ENCODE results near the gene RGS6. TPM values are rescaled to one million over a fixed set of nuclear protein-coding genes. Genes with fewer than 3 reads are reported as not detected.

RGS6 gene
- total RNA-seq, 1 donor from 2014 or later: 4.9 TPM

DNA sequence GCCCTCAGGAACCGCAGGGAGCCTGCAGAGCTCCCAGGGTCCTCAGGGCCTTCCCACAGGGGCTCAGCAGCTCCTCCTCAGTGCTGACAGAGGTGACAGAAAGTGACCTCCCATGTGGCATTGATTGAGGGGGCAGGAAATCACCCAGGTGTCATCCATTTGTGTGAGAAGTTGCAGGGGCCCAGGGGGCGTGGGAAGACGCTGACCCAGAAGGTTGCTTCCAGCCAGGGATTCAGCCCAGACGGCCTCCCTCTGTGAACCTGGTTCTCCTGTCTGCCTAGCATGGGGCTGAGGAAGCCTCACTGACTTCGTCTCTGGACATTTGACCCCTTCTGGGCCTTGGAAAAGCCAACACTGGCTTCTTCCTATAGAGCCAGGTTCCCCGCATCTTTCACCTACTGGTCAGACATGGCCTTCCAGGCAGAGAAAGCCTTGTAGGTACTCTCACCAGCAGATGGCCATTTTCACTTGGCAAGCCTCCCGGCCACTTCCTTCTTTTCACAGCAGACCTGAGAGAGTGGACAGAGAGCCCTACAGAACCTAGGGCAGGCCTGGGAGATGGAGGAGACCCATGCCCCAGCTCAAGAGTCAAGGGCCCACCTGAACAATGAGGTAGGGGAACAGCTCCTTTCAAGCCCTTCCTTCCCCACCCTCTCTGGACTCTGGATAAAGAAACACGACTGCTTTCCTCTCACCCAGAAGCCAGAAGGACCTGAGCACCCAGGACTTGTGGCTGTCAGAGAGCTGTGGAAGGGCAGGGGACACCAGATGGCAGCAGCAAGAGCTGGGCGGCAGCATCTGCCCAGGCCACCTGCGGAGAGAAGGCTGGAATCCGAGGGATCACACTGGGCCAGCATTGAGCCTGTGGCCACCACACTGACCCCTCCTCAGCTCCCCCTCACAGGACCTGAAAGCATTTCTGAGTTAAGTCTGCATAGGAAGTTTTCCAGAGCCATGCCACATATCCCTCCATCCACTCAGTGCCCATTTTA lies 583.8 kb downstream of the RGS6 start:
- no peak for FAIRE-seq
- no peak for DNase-seq (ENCODE audit: low spot score in 2 of 2)

DNA sequence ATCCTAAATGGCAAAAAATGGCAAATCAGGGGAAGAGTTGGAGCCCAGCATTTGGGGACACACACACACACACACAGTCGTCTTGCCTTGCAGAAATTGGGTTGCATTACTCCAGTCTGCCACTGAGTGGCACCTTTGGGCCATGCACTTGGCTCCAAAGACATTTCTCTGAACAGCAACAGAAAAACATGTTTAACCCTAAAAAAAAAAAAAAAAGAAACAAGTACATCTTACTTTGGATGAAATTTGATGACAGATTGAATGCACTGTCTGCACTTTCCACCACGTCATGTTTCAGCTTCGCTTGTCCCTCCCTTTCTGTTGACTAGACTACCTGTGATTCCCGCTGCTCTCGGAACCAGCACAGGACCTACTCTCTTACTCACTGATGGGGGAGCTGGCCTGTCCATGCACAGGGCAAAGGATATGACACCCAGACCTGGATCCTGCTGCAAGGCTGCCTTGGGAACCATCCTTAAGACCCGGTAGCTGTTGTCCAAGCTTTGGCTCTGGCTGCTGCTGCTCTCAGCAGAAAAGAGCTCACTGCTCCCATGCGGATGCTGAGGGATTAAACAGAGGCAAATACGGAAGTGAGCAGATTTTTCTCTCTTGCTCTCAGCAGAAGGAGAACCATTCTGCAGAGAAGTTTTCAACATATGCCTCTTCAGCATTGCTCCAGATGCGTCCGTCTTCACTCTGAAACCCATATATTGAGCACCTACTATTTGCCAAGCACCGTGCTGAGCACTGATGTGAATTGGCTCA lies 584.9 kb downstream of the RGS6 start:
- FAIRE-seq (no peak), DNase-seq (ENCODE audit: low spot score in 2 of 2) (peak; percentile 6 to 34)

DNA sequence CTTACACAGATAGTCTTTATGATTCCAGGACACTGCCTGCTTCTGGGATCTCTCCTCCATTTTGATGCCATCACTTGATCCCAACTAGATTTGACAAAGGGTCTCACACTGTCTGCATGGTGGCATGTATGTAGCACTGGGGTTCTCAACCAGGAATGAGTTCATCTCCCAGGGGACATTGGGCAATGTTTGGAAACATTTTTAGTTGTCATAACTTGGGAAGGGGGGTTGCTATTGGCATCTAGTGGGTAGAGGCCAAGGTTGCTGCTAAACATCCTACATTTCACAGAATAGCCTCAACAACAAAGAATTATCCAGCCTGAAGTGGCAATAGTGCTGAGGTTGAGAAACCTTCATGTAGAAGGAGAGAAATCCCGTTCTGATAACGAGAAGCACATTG lies 585.5 kb downstream of the RGS6 start:
- DNase-seq (ENCODE audit: low spot score in 2 of 2) (no peak), FAIRE-seq (no peak)

DNA sequence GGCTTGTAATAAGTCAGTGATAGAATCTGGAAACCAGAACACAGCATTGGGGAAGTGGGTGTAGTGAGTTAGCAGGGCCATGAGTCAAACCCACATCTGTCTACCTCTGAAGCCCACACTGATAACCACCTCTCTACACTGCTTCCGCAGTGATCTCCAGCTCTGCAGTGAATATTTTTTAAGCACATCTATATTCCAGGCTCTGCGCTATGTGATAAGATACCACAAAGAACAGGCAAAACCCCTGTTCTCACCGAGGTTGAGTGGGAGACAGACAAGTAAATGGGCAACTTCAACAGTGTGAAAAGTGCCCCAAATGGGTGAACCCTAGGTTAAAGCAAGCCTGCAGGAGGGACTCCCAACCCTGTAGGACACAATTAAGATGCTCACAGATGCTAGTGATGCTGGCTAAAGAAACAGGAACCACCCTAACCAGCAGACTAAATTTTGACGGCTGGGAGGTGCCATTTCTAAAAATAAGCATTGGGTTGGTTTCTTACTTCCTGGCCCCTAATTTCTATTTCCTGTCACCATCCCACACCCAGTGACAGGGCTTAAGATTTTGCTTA lies 586.7 kb downstream of the RGS6 start:
- DNase-seq (ENCODE audit: low spot score in 2 of 2): no peak
- FAIRE-seq: no peak

DNA sequence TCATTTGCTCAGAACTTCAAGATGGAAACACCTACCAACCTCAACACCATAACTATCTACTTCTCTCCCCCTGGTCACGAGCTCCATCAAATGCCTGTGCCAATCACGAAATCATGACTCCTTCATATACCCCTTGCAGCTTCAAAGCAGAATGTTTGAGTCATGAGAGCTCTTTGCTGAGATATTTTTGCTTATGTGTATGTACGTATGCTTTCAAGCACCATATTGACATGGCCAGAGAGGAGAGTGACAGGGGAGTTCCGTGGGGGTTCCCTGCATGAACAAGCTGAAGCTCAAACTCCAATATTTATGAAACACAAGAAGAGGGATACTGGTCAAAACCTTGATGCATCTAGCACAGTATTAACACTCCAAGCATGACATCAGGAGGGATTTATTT lies 587.3 kb downstream of the RGS6 start:
- no peak for DNase-seq (ENCODE audit: low spot score in 2 of 2)
- FAIRE-seq: no peak

DNA sequence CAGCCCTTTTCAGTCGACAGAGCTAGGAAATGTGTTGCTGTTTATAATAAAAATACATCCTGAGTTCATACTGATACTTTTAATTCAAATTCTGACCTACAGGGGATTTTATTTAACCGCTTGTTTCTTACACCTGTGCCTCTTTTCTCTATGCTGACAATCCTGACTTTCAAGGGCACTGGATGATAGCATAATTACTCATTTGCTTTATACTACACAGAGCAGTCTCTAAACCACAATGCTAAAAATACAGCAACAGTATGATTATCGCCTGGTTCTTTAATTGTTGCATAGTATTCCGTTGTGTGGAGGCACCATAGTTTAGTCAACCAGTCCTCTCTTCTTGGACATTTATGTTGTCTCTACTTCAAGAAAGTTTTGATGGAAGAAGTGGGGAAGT lies 588.8 kb downstream of the RGS6 start:
- FAIRE-seq: no peak
- DNase-seq (ENCODE audit: low spot score in 2 of 2): no peak

DNA sequence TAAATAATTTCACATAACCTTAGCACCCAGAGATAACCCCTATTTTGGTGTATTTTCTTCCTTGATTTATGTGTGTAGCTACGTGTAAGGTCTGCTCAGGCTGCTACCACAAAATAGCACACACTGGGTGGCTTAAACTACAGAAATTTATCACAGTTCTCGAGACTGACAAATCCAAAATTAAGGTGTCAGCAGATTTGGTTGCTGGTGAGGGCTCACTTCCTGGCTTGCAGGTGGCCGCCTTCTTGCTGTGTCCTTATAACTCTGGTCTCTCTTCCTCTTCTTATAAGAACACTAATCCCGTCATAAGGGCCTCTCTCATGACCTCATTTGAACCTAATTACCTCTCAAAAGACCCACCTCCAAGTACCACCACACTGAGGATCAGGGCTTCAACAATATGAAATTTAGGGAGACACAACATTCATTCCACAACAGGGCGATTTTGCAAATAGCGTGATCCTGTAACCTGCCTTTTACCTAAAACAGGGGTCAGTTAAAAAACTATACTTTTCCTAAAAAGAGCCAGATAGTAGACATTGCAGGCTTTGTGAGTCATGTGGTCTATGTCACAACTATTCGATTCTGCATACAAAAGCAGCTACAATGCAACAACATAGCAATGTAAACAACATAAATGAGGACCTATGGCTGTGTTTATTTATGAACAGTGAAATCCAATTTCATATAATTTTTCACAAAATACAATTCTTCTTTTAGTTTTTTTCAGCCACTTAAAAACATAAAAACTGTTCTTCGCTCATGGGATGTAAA lies 589.9 kb downstream of the RGS6 start:
- FAIRE-seq (no peak), DNase-seq (ENCODE audit: low spot score in 2 of 2) (no peak)

DNA sequence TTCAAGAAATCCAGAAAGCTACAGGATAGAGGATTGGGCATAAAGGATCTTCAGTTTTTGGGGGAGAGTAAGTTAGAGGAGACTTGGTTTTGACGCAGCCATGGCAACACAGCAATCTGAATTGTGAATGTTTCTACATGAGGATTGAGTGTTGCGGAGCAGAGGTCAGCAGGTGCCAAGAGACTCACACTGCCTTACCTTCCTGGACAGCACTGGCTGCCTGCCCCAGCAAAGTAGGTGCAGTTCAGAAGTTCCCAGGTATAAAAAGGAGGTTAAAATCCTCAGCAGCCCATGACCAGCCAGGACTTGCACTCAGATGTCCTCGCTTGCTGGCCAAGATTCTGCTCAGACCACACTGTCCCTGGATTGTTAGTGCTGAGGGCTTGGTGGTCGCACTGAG lies 590.6 kb downstream of the RGS6 start:
- no peak for DNase-seq (ENCODE audit: low spot score in 2 of 2)
- no peak for FAIRE-seq

DNA sequence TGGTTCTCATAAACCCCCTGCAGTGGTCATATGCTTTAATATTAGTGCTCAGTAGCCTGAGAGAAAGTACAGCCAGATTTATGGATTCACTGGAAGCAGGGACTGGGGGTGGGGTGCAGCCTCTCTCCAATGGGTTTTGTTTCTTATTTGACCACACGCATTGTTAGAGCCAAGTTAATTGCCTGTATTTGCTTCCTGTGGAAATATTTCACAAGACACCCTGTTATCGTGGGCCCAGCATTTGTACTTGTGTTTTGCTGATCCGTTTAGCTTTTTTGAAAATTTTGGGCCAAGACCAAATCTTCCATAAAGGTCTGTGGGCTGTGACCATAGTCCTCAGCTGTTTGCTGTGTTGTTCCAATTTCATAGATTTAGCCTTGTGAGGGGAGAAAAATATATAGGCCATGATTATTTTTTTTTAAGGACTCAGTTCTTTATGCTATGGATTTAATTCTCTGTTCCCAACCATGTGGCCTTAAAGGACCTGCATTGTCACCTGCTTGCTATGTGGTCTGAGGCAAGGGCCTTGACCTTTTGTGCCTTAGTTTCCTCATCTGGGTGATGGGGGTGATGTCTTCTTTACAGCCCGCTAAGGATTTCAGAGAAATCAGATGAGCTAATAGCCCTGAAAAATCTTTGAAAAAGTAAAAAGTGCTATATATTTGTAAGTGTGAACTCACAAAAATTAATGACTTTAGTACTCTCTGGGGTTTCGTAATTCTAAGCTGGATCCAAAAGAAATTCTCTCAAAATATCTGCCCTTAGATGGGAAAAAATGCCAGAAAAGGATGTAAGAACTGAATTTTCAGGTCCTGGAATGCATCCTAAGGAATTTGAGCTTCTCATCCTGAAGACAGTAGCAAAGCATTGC lies 591.4 kb downstream of the RGS6 start:
- DNase-seq (ENCODE audit: low spot score in 2 of 2) (no peak), FAIRE-seq (no peak)

DNA sequence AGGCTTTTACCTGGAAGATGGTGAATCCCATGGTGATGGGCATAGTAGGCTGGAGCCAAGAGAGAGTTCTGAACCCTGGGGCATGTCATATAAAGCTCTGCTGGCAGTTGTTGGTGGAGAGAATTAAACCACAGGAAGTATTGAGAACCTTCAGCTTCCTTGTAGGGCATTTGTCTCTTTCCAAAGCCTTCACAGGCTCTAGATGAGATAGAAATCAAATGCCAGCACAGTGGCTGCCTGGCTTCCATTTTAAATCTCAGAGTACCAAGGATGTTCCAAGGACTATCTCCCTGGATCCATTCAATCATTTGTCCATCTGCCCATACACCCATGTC lies 592.0 kb downstream of the RGS6 start:
- DNase-seq (ENCODE audit: low spot score in 2 of 2) (no peak), FAIRE-seq (no peak)

DNA sequence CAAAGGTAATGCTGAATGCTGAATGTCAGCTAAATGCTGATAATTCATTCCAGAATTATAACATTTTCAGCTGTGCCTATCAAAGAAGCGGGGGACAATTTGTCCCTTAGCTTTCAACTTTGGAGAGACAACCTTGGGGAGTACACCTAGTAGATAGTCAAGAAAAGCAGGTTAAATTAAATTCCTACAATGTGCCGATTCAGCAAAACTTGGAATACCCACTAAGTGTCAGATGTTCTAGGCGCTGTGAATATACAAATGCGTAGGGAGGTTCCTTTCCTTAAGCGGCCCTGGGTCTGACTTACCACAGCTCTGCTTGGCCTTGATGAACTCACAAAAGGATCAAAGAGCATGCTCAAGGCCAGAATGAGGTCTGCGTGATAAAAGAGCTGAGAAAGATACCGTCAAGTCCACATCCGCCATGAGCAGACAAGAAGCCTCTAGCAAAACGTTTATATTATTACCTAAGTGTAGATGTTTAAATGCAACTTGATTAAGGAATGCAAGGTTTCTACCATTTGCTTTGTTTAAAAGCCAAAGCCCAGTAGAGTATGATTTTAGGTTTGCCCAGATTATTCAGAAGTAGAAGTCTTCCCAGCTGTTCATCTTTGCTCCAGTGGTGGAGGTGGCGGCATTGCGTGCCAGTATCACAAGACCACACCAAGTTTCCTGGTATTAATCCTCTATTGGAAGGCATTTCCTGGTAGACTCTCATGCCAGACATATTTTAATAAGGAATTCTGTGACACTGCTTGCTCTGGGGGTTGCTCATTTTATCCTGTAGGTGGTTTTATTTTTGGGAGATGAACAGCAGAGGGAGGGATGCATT lies 593.1 kb downstream of the RGS6 start:
- DNase-seq (ENCODE audit: low spot score in 2 of 2): no peak
- FAIRE-seq: no peak

DNA sequence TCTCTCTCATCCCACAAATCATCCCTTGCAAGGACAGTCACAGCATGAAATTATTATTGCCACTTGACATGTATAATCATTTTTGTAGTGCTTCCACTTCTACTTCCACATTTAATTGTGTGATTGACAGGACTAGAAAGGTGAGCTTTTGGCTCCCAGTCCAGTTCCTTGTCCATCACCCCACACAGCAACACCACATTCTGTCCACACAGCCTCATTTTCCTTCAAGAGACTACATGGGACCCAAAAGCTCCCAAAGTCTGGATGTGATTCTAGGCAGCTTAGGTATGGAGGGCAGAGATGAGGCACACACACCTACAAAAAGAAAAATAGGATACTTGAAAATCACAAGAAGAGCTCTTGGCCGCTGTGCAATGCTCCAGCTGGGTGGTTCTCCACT lies 595.4 kb downstream of the RGS6 start:
- DNase-seq (ENCODE audit: low spot score in 2 of 2): no peak
- no peak for FAIRE-seq

DNA sequence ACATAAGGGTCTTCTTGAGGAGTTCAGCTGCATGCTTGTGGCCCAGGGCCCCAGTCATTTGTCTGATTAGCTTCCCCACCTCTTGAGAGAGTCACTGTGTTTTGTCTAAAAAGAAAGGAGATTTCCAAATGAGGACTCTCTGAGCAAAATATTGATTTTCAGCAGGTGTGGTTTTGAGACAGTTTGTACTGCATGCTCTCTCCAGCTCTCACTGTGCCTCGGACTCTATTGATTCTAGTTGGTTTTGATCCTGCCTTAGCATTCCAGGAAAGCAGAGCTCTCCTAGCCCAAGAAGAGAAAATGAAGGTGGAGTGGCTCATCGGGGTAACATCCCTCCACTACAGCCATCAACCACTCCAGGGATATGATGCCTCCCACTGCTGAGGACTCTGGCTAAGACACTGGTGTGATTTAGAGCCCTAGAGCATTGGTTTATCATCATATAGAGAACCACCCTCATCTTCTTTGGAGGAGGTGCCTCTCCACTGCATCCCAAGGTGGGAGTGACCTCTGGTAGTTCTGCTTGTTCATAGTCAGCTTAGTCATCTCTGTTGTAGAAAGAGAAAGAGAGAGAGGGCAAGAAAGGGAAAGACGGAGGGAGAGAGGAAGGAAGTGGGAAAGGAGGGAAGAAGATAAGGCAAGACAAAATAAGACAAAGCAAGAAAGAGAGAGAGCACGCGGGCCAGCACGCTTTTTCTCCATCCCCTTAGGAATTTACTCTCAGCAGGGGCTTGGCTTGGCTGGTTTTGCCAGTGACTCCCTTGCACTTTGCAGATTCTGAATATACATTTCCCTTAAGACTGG lies 596.0 kb downstream of the RGS6 start:
- FAIRE-seq (no peak), DNase-seq (ENCODE audit: low spot score in 2 of 2) (no peak)

DNA sequence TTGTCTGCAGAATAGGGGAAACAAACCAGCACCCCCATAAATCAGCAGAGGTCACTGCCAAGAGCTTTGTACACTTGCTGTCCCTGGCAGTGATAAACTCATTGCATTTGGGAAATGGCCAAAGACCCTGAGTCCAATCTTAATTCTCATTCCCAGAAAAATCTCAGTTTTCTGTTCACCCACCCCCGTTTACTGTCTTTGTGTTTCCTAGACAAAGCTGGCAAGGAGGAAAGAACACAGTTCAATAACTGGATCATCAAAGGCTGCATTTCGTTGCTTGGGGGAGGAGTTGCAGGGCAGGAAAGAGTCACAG lies 596.6 kb downstream of the RGS6 start:
- no peak for DNase-seq (ENCODE audit: low spot score in 2 of 2)

DNA sequence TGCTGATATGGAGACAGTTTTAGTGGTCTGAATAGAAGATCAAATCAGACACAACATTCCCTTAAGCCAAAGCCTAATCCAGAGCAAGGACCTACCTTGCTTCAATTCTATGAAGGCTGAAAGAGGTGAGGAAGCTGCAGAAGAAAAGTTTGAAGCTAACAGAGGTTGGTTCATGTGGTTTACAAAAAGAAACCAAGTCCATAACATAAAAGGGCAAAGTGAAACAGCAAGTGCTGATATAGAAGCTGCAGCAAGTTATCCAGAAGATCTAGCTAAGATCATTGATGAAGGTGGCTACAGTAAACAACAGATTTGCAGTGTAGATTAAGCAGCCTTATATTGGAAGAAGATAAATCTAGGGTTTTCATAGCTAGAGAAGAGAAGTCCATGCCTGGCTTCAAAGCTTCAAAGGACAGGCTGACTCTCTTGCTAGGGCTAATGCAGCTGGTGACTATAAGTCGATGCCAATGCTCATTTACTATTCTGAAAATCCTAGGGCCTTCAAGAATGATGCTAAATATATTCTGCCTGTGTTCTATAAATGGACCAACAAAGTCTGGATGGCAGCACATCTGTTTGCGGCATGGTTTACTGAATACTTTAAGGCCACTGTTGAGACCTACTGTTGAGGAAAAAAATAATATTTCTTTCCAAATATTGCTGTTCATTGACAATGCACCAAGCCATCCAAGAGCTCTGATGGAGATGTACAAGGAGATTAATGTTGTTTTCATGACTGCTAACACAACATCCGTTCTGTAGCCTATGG lies 600.6 kb downstream of the RGS6 start:
- DNase-seq (ENCODE audit: low spot score in 2 of 2) (no peak), FAIRE-seq (no peak)

More for the DNA sequence above, 596.6 kb downstream of the RGS6 start:
- no peak for FAIRE-seq

DNA sequence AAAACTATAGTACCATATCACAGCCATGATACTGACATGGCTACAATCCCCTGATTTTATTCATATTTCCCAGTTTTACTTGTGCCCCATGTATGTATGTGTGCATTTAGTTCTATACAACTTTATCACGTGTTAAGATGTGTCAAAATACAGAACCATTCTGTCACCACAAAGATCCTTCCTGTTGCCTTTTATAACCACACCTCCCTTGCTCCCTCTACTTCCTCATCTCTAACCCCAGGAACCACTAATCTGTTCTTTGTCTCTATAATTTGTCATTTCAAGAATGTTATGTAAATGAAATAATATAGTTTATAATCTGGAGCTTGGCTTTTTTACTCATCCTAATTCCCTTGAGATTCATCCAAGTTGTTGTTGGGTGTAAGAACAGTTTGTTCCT lies 603.3 kb downstream of the RGS6 start:
- DNase-seq (ENCODE audit: low spot score in 2 of 2): no peak
- no peak for FAIRE-seq

DNA sequence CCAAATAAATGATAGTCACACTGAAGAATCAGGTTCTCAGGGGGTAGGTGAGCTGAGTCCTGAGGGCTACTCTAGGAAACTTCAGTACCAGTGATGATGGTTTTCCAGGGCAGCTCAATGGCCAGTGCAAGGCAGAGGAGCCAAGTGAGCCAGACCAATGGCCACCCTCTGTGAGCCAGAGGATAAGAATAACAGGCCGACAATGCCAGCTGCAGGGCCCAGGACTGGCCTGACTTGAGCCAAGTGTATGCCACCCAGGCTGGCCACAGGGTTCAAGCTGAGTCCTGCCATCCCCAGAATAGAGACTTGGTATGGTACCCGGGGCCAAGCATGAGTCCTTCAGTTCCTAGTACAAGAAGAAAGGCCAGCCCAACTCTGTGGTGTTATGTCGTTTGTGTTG lies 606.2 kb downstream of the RGS6 start:
- DNase-seq (ENCODE audit: low spot score in 2 of 2): no peak
- no peak for FAIRE-seq
